ENCODE results near the gene PRKAR1B. TPM values are rescaled to one million over a fixed set of nuclear protein-coding genes. Genes with fewer than 3 reads are reported as not detected.

The PRKAR1B gene
- total RNA-seq, 2 donors from 2014 or later, result 2.0 to 3.4 TPM

DNA sequence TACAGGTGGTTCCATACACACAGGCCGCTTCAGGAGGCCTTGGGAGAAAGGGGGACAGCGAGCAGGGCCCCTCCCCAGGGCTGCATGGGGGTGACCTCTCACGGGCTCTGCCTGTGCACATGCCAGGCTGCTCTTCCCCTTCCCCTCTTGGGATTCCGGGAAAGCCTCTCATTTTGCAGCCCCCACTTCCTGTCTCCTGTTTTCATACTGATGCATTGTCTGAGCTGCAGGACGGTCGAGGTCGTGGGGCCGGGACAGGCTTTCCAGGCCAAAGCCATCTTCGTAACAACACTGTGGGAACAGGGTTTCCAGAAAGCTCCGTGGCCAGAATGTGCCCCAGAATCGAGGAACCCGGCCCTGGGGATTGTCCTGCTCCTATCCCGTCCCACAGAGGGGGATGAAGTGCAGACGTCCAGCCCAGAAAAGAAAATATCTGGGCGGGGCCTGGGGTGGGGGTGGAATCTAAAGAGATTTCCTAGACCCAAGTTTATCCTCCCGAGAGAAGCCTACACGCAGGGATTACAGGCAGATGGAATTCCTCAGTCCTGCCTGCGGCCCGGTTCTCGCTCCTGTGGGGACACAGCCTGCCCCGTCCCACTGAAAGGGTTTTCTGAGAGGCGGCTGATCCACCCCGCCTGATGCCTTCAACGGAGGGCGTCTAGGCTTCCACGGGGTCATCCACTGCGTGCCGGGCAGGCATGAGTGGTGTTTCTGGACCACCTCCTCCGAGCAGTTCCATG lies 30.1 kb downstream of the PRKAR1B start:
- Histone ChIP-seq H3K36me3 (replicated peaks in 1 of 2; ENCODE audit: insufficient read depth in 1 of 2, low read depth in 2 of 2) (no peaks in the 10 kb centered on the region), H3K27me3 (no peaks in the 10 kb centered on the region), H3K9me3 (no peaks in the 10 kb centered on the region), H3K4me3 (no peak overlapping the region), H3K27ac (peak overlapping the region in 1 of 4 donors; percentile 24), H3K4me1 (no peaks in the 10 kb centered on the region)
- TF ChIP-seq, protein P1, sequence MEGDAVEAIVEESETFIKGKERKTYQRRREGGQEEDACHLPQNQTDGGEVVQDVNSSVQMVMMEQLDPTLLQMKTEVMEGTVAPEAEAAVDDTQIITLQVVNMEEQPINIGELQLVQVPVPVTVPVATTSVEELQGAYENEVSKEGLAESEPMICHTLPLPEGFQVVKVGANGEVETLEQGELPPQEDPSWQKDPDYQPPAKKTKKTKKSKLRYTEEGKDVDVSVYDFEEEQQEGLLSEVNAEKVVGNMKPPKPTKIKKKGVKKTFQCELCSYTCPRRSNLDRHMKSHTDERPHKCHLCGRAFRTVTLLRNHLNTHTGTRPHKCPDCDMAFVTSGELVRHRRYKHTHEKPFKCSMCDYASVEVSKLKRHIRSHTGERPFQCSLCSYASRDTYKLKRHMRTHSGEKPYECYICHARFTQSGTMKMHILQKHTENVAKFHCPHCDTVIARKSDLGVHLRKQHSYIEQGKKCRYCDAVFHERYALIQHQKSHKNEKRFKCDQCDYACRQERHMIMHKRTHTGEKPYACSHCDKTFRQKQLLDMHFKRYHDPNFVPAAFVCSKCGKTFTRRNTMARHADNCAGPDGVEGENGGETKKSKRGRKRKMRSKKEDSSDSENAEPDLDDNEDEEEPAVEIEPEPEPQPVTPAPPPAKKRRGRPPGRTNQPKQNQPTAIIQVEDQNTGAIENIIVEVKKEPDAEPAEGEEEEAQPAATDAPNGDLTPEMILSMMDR (IDR thresholded peaks at IDR 0.05), result no peak
- TF ChIP-seq POLR2A (IDR thresholded peaks at IDR 0.05), result no peak
- intact Hi-C loops (cut with DNase I), result no loop called here
- no peak for ATAC-seq
- no peak for DNase-seq
- WGBS, 2 donors, result 84 to 87% methylated on average over 13 to 29 of the region's 29 CpGs

DNA sequence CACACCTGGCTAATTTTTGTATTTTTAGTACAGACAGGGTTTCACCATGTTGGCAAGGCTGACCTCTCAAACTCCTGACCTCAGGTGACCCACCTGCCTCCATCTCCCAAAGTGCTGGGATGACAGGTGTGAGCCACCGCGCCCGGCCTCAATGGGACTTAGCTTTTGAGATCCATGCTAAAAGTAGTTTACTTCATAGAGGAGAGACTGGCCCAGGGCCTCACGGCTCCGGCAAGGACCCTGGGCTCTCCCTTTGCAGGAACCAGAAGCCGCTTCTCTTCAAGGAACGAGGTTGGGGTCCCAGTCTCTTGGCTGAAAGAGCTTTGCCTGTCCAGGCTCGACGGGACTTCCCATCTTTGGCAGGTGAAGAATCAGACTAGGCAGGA lies 30.7 kb downstream of the PRKAR1B start:
- Histone ChIP-seq H3K27ac (no peak overlapping the region), H3K36me3 (replicated peaks in 1 of 2; ENCODE audit: insufficient read depth in 1 of 2, low read depth in 2 of 2) (no peaks in the 10 kb centered on the region), H3K4me1 (no peaks in the 10 kb centered on the region), H3K4me3 (no peak overlapping the region), H3K27me3 (no peaks in the 10 kb centered on the region), H3K9me3 (no peaks in the 10 kb centered on the region)
- WGBS, 2 donors, result 80 to 87% methylated on average over 1 to 9 of the region's 9 CpGs
- no peak for TF ChIP-seq POLR2A (IDR thresholded peaks at IDR 0.05)
- ATAC-seq, result no peak
- intact Hi-C loops (cut with DNase I), result no loop called here
- no peak for DNase-seq

DNA sequence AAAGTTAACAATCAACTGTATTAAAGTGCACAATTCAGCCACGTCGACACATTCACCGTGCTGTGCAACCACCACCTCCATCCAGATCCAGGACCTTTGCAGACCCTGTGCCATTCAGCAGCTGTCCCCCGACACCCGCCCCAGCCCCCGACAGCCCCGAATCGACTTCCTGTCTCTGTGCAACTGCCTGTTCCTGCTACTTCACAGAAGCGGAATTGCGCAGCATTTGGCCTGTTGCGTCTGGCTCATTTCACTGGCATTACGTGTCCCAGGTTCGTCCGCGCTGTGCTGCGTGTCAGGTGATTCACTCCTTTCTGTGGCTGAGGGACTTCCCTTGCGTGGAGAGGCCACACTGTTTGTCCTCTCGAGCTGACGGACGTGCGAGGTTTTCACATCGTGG lies 33.8 kb downstream of the PRKAR1B start:
- TF ChIP-seq, protein P1 (IDR thresholded peaks at IDR 0.05), result no peak
- no peak for TF ChIP-seq POLR2A (IDR thresholded peaks at IDR 0.05)
- peak in 2 of 4 donors; percentile 2 for DNase-seq
- no peak for ATAC-seq
- no peak overlapping the region for H3K27ac ChIP-seq
- no peaks in the 10 kb centered on the region for H3K9me3 ChIP-seq
- H3K4me1 ChIP-seq, result no peaks in the 10 kb centered on the region
- no peaks in the 10 kb centered on the region for H3K27me3 ChIP-seq
- intact Hi-C loops (cut with DNase I), result no loop called here
- no peaks in the 10 kb centered on the region for H3K36me3 ChIP-seq (replicated peaks in 1 of 2; ENCODE audit: insufficient read depth in 1 of 2, low read depth in 2 of 2)
- 91 to 96% methylated on average over 17 to 22 of the region's 22 CpGs for WGBS, 2 donors
- H3K4me3 ChIP-seq, result no peak overlapping the region

DNA sequence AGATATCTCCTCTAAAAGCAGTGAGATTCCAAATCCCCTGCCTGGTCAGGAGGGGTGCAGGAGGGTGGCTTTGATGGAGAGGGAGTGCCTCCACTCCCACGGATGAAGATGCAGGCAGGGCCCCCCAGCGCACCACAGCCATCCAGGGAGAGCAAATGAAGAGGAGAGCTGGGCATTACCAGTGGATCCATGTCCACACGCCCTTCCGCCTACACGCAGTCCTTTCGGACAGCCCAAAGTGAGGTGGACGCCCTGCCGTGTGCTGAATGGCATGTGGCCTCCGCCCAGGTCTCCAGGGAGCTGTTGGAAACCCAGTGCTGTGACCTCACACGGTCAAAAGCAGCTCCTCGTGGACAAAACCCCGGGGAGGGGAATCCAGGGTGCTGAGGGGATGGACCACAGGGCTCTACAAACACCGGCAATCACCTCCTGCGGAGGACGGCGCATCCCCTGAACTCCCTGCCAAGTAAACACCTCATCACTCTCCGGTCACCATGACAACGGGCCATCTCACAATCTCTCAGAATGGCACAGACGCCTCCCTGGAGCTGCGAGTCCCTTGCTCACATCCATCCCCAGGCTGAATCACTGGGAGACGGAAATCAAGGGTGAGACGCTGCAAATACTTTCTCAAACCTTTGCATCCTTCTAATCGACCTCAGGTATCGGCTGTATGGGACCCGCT lies 35.6 kb downstream of the PRKAR1B start:
- 92 to 93% methylated on average over 17 to 25 of the region's 25 CpGs for WGBS, 2 donors

More for the DNA sequence above, 35.6 kb downstream of the PRKAR1B start:
- H3K27me3 ChIP-seq, result no peaks in the 10 kb centered on the region
- ATAC-seq (no peak), DNase-seq (peak in 1 of 4 donors; percentile 3)
- no peak for TF ChIP-seq POLR2A (IDR thresholded peaks at IDR 0.05)
- TF ChIP-seq, protein P1 (IDR thresholded peaks at IDR 0.05), result no peak
- no peak overlapping the region for H3K4me3 ChIP-seq
- no peaks in the 10 kb centered on the region for H3K36me3 ChIP-seq (replicated peaks in 1 of 2; ENCODE audit: insufficient read depth in 1 of 2, low read depth in 2 of 2)
- H3K4me1 ChIP-seq, result no peaks in the 10 kb centered on the region
- H3K27ac ChIP-seq, result no peak overlapping the region
- H3K9me3 ChIP-seq, result no peaks in the 10 kb centered on the region
- intact Hi-C loops (cut with DNase I), result no loop called here
